Measurements from ENCODE around the gene NMRK2. TPM values are rescaled to one million over a fixed set of nuclear protein-coding genes. Genes with fewer than 3 reads are reported as not detected.

NMRK2 gene
- total RNA-seq, 1 experiment from 2014 or later: 27.8 TPM

Other genes with a start within 250 kb of the NMRK2 start
- 5.3 and 13.0 TPM in 2 replicates for gene PIP5K1C, start 232.6 kb upstream of the NMRK2 start, total RNA-seq (2014; rRNA removed; shearing (Covaris generic))
- 12.4 and 15.1 TPM in 2 replicates for gene TJP3, start 224.7 kb upstream of the NMRK2 start, total RNA-seq (2014; rRNA removed; shearing (Covaris generic))
- gene APBA3, start 171.4 kb upstream of the NMRK2 start, total RNA-seq (2014; rRNA removed; shearing (Covaris generic)): 18.2 and 27.1 TPM in 2 replicates
- 60.7 and 66.3 TPM in 2 replicates for gene MRPL54, start 170.4 kb upstream of the NMRK2 start, total RNA-seq (2014; rRNA removed; shearing (Covaris generic))
- gene RAX2, start 160.8 kb upstream of the NMRK2 start, total RNA-seq (2014; rRNA removed; shearing (Covaris generic)): 0.37 TPM in 1 of 2 replicates, not detected in the other
- 18.5 and 31.4 TPM in 2 replicates for gene MATK, start 146.7 kb upstream of the NMRK2 start, total RNA-seq (2014; rRNA removed; shearing (Covaris generic))
- gene ZFR2, start 64.0 kb upstream of the NMRK2 start, total RNA-seq (2014; rRNA removed; shearing (Covaris generic)): 22.5 and 49.8 TPM in 2 replicates
- 0.18 and 0.44 TPM in 2 replicates for gene ATCAY, start 52.4 kb upstream of the NMRK2 start, total RNA-seq (2014; rRNA removed; shearing (Covaris generic))
- 171 and 247 TPM in 2 replicates for gene DAPK3, start 38.0 kb downstream of the NMRK2 start, total RNA-seq (2014; rRNA removed; shearing (Covaris generic))
- 2,932 and 3,263 TPM in 2 replicates for gene EEF2, start 52.4 kb downstream of the NMRK2 start, total RNA-seq (2014; rRNA removed; shearing (Covaris generic))
- gene PIAS4, start 74.7 kb downstream of the NMRK2 start, total RNA-seq (2014; rRNA removed; shearing (Covaris generic)): 24.7 and 45.7 TPM in 2 replicates
- gene ZBTB7A, start 133.8 kb downstream of the NMRK2 start, total RNA-seq (2014; rRNA removed; shearing (Covaris generic)): 12.8 and 13.3 TPM in 2 replicates
- gene MAP2K2, start 191.1 kb downstream of the NMRK2 start, total RNA-seq (2014; rRNA removed; shearing (Covaris generic)): 370 and 376 TPM in 2 replicates
- not detected in 2 replicates for gene CREB3L3, start 220.6 kb downstream of the NMRK2 start, total RNA-seq (2014; rRNA removed; shearing (Covaris generic))
- gene SIRT6, start 249.5 kb downstream of the NMRK2 start, total RNA-seq (2014; rRNA removed; shearing (Covaris generic)): 17.2 and 21.8 TPM in 2 replicates
- 3.8 and 4.4 TPM in 2 replicates for gene ANKRD24, start 249.6 kb downstream of the NMRK2 start, total RNA-seq (2014; rRNA removed; shearing (Covaris generic))

All from G401 (cell line).